CD4-positive, alpha-beta T cell treated with Interleukin-1 beta for 1 hour (primary cell): ENCODE results near the gene SPECC1.
"Not testable (repeated sequence)": the region's sequence is repeated elsewhere in the genome, so short reads cannot be mapped to it uniquely, and the experiment has no call there.

Source experiments
- DNase-seq, 2 donors: peaks; one replicate each; pipeline ENCODE4 v3.0.0-alpha.2; 2020 to 2022

SPECC1 gene

DNA sequence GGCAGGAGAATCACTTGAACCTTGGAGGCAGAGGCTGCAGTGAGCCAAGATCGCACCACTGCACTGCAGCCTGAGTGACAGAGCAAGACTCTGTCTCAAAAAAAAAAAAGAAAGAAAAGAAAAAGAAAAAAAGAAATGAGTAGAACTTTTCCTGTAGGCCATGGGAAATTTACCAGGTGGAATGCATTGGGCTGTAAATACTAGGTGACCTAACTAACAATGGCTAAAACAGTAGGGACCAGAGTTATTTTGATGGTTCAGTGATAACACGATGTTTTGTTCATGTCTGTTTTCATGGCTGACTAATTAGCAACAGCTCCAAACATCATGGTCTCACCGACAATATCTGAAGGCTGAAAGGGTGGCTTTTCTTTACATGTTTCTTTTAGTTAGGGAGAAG lies 318.6 kb downstream of the SPECC1 start:
- not testable (repeated sequence) for DNase-seq

DNA sequence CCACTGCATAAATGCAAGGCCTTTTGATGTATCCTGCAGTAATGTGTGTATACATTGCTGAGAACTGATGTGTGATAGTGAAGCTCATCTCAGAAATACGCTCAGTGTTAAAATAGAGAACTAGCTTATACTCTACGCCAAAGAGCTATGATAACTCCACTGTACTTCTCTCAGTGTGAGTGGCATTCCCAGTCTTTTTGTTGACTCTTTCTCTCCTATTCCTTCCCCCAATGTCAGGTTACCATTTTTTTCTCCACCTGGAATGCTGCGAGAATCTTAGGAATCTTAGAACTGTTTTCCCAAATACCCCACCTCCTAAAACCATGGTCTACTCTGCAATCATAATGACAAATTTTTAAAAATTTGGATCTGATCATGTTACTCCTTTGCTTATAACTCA lies 342.2 kb downstream of the SPECC1 start:
- not testable (repeated sequence) for DNase-seq

DNA sequence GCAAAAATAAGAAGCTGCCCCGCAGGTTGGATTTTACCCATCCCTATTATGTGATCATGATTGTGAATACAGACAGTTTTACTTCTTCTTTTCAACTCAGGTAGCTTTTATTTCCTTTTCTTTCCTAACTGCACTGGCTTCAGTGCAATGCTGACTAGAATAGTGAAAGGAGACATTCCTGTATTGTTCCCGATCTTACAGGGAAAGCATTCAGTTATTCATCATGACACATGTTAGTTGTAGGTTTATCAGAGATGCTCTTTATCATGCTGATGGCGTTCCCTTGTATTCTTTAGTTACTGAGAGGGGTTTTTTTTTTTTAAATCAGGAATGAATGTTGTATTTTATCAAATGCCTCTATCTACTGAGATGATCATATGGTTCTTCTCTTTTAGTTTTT lies 343.4 kb downstream of the SPECC1 start:
- not testable (repeated sequence) for DNase-seq

DNA sequence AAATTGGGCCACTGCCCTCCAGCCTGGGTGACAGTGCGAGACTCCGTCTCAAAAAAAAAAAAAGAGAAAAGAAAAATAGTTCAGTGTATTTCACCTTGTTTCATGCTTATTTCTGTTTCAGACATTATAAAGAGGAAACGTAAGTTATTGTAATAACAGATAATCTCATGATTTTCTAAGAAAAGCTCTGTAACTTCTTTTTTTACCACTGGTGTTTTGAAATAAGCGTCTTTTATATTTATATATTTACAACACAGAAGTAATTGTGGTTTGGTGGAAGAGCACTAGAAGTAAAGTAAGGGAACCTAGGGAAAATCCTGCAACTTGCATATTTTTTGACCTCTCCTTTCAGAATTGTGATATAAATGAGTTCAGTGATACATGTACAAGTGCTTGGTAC lies 354.7 kb downstream of the SPECC1 start:
- not testable (repeated sequence) for DNase-seq
